EH (cell line): ENCODE data around the gene RIT2.

Experiments
- DNase-seq: peaks from one replicate; pipeline ENCODE4 v3.0.0-alpha.2; 2015; ENCODE audit warnings: low read depth

Gene RIT2

DNA sequence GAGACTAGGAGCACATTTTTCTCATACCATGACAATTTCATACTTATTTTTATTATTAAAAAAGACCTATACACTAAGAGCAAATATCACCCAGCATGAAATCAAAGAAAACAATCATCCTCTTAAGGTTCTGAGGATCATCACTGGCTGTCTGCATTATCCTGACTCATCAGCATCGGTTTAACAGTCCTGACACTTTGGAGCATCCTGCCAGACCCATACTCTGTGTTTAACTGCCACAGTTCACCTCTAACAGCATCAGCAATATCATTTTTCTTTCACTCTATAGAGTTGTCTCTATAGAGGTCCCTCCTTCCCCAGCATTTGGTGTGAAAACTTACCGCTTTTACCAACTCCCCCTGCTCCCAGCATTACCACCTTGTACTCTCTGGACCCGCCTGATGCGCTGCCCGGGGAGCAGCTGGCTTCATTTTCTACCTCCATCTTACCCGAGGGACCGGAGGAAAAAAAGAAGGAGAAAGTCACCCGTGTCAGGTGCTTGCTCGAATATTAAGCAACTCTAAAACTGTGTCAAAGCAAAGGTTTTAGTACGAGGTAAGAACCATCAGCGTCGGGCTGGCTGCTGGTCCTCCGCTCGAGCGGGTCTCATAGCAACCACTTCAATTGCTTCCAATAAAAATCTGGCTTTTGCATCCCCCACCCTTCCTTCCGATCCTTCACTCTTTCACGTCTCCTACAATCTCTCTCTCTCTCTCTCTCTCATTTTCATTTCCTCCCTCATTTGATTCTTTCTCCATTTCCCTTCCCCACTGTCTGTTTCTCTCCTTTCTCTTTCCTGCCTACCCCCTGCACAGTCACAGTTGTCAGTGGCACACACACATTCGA lies at the start of gene RIT2:
TSS of gene RIT2 (minus strand) at position 610 of the 846 bp plus-strand sequence.
- DNase-seq, result no peak

- DNase-seq, result no peak
These were observed 46.0 kb upstream of the RIT2 start for GRCh38 chr18:43161528-43161927.

DNA sequence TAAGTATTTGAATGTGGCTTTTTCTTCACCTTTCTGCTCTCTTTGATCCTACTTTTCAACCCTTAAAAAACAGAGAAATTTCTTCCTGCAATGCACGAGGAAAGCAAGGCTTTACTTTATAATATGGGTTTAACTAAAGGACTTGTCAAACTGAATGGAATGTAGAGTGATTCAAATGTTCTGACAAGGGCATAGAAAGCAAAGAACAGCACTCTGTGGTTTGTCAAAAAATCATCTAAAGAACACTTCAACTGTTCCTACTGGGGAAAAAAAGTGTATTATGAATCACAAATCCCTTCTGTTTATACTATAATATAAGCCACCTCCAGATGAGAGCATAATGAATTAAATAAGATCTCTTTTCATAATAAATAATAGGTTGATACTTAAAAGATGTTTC lies 45.0 kb upstream of the RIT2 start:
- DNase-seq, result no peak

DNA sequence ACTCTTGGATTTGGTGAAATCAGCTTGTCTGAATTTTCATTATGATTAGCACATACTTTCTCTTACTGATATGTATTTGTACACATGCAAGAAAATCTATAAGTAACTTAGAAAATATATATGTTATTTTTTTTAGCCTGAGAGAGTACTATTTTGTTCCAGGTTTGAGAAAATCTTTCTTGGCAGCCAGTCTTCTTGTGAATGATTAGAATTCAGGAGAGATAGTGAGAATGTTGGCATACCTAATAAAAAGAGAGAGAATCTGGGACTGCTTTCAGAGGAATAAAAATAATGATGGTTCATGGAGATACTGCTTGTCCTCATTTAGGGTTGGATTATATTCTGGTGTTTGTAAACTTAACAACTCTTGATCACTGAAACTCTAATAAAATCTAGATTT lies 44.4 kb upstream of the RIT2 start:
- no peak for DNase-seq

- DNase-seq, result no peak
These were observed 43.7 kb upstream of the RIT2 start for GRCh38 chr18:43159086-43159770.

DNA sequence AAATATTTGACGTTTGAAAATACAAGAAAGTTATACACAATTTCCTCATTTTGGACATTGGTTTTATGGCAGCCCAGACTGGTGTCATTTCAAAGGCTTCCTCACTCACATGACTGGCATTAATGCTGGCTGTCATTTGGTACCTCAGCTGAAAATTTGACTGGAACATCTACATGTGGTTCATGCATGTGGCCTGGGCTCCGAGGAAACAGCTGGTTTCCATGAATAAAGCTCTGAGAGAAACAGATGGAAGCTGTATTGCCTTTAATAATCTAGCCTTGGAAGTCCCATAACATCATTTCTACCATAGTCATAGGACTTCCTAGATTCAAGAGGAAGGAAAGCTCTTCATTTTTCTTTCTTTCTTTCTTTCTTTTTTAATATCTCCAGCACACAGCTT lies 42.9 kb upstream of the RIT2 start:
- DNase-seq, result no peak

GRCh38 chr18:43155842-43156241 lies 40.4 kb upstream of the RIT2 start:
- no peak for DNase-seq

- no peak for DNase-seq
These were observed 32.7 kb upstream of the RIT2 start for GRCh38 chr18:43148231-43148630.

DNA sequence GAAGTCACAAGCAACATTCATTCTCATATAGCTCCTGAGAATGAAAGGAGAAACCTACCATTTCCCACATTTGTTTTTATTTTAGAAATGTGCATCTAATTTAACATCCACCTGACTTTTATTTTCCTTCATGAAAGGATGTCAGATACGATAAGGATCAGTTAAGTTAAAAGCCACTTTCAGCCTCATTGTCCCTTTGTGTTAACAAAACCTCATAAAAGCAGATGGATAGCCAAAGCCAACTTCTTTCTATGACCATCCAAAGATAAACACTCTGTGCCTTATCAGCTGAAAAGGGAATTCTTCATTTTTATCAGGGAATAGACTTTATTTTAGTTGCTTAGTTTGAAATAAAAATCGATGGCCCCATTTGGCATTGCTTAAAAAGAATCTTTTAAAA lies 25.7 kb upstream of the RIT2 start:
- DNase-seq, result no peak

DNA sequence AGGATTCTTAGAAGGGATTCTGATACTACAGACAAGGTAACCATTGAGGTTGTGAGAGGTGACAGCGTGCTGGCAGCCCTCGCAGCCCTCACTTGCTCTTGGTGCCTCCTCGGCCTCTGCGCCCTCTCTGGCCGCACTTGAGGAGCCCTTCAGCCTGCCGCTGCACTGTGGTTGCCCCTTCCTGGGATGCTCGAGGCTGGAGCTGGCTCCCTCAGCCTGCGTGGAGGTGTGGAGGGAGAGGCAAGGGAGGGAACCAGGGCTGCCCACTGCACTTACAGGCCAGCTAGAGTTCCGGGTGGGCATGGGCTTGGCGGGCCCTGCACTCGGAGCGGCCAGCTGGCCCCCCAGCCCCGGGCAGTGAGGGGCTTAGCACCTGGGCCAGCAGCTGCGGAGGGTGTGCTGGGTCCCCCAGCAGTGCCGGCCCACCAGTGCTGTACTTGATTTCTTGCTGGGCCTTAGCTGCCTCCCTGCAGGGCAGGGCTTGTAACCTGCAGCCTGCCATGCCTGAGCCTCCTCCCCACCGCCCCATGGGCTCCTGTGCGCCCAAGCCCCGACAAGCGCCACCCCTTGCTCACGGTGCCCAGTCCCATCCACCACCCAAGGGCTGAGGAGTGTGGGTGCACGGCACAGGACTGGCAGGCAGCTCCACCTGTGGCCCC lies 23.9 kb upstream of the RIT2 start:
- DNase-seq, result no peak

DNA sequence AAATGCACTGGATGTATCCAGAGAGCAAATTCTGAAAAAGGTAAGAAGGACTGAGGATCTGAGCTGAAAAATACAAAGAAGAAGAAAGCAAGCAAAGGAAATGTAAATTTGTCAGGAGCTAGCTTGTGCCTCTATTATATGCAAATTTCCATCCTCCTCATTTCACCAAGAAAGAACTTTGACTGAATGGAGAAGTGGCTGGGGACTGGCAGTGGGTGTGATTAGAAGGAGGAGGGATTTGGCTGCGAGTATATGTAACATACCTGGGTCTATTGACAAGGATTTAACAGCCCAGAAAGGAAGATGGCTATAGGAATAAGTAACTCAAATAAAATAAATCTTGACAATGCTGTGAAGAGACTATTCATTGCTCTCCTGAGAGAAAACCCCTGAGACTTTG lies 19.4 kb upstream of the RIT2 start:
- DNase-seq, result no peak

- no peak for DNase-seq
These were observed 15.3 kb upstream of the RIT2 start for GRCh38 chr18:43130716-43131260.

DNA sequence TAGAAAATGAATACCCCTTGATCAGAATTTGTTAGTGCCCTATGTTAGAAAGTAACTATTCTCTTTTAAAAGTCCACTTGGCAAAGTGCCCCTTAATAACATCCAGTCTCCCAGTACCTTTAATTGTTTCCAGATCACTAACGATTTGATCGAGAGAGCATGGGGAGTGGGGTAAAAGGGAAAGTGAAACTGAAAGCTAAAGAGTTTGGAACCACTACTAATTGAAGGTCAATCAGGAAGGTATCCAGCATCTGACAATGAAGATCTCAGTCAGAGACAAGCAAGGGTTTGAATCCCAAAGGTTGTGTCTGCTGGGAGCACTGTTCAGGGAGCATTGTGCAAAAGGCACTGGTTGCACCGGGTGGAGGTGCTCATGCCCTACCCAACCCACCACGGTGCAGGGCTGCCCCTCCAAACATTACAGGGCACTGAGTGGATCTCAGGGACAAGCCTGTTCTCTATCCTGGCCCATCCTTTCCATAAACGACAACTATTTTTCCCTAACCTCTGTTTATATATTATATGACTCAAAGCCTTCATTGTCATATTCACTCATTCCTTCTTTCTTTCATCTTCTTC lies 14.6 kb upstream of the RIT2 start:
- no peak for DNase-seq

DNA sequence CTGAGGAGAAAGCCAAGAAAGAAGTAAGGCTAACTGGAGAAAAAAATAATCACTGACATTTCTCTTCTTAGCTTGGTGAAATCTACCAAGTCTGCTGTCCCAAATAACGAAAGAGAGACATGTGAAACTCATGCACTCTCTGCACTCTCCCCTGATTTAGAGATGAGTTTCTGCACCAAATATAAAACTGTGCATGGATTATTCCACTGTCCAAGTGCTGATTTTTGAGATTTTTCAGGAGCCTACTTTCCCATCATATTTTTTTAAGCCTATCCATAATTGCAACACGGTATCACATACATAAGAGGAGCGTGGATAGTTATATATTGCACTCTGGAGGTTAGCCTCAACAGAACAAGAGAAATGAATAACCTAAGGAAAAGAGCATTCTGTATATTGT lies 10.0 kb upstream of the RIT2 start:
- no peak for DNase-seq

DNA sequence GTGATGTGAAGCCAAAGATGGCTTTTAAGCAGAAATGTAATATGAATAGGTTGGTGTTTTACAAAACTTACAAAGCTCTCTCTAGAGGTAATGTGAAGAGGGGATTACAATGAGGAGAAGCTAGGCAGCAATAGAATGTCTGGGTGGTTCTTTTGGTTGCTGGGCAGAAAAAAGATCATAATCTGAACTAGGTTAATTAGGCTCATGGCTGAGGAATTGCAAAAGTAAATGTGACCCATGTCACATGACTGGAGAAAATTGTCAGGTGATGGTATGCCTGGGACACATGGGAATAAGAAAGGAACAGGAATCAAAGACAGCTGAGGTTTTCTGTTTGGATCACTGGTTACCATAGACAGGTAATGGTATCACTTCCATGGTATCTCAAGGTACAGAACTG lies 7.5 kb upstream of the RIT2 start:
- DNase-seq, result no peak

DNA sequence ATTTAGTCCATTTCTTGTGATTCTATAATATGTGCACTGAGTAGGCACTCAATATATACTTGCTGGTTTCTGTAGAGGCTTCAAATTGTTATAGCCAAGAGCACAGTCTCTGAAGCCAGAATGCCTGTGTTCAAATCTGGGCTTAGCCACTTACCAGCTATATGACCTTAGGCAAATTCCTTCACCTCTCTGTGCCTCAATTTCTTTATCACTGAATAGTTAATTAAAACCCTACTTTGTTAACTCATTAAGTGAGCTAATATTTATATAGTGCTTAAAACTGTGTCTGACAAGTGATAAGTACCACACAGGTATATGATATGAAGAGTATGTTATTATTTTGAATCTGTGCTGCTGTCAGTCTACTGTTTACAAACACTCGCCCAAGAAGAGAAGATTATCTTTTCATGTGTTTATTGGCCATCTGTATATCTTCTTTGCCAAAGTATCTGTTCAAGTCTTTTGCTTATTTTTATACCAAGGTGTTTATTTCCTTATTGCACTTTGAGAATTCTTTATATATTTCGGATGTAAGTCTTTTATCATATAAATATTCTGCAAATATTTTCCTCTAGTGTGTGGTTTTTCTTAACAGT lies 1.3 kb upstream of the RIT2 start:
- DNase-seq, result no peak

GRCh38 chr18:43113220-43113895 lies 2.1 kb downstream of the RIT2 start:
- no peak for DNase-seq

- no peak for DNase-seq
These were observed 6.6 kb downstream of the RIT2 start for GRCh38 chr18:43108882-43109281.

DNA sequence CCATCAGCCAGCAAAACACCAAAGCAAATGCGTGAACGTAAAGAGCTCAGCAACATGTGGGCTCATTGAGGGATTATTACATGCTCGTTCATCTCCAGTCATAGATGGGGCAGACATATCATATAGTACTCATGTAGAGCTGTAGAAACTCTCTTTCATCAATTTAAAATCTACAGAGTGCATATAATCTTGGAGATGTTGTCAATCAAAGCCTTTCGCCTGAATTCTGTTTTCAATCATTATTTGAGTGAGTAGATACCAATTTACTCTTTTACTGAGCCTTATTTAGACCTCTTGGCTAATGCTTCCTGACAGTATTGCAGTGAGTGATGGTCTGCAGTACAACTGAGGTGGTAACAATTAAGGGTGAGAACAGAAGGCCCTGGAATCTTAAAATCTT lies 7.0 kb downstream of the RIT2 start:
- no peak for DNase-seq

DNA sequence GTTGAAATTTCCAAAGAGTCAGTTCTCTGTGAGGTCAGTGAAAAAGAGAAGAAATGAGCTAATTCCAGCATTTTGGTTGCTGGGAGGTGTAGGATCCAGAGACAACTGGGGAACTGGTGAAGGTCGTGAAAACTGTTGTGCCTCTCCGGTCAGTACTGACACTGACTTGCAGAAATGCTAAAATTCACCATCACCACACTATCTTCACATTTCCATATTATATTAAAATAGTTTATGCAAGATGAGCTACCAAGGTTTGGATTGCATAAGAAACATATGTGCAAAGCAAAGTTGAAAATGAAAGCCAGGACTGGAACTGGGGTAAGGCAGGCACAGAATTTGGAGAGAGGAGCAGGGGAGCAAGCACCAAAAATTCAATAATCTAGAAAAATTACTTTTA lies 21.8 kb downstream of the RIT2 start:
- DNase-seq, result no peak

DNA sequence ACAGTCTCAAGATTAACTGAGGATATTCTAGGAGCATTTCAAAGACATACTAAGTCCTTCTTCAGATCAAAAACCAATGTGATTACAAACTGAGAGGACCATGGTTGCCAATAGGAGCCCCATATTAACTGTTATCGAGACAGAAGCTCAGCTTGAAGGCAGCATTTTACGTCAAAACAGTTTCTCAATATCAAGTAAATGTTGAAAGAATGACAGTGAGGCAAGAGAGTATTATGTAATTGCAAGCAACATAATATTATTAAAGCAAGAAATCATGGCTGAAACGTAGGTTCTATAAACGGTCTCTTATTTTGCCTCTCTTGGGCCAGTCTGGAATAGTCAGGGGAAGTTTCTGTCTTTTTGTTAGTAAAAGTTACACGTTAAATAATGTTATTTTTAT lies 22.9 kb downstream of the RIT2 start:
- no peak for DNase-seq

DNA sequence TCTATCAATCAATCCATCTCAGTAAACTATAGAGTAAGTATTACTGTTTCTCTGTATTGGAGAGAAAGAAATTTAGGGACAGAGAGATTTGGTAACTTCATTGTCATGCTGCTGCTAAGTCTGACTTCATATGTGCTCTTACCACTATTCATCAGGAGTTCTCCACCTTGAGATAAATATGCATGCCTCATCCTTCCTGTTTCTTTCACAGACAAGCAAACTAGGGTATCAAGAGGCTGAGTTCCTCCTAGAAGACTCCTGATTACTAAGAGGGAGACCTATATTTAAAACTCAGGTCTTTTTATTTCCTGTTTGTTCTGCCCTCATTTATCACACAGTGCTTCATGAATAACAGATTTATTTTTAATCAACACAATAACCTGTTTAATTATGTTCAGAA lies 34.1 kb downstream of the RIT2 start:
- DNase-seq, result no peak
